Measurements from ENCODE around the gene SYT8. TPM values are rescaled to one million over a fixed set of nuclear protein-coding genes. Genes with fewer than 3 reads are reported as not detected.
"Not testable (repeated sequence)": the region's sequence is repeated elsewhere in the genome, so short reads cannot be mapped to it uniquely, and the experiment has no call there.

Gene SYT8
- total RNA-seq: 6.7 TPM

GRCh38 chr11:1834779-1835670 is at the start of gene SYT8:
TSS of gene SYT8 (plus strand) at chr11:1834990. CDS start at chr11:1835106, 116 bp downstream.
- DNase-seq: no peak

DNA sequence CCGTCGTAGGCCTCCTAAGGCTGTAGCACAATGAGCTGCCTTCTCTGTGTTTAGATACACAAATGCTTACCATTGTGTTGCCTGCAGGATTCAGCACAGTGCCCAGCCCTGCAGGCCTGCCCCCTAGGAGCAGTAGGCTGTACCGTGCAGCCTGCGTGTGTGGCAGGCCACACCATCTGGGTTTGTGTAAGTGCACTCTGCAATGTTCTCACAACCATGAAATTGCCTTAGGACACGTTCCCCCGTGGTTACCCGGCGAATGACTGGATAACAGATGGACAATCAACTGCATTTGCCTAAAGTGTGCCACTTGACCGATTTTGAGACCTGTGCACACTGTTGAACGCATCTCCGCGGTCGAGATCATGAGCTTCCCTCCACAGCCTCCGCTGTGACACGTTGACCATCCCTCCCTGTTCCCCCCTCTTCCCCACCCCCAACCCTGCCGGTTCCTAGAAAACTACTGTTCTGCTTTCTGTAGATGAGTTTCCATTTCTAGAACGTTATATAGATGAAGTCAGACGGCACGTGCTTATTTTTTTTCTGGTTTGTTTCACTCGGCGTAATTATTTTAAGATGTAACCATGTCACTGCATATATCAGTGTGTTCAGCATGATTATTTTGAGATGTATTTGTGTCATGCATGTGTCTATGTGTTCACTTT is 48.9 kb upstream of the SYT8 start:
- peak; percentile 64 for DNase-seq

GRCh38 chr11:1786466-1786865 is 48.3 kb upstream of the SYT8 start:
- no peak for DNase-seq

DNA sequence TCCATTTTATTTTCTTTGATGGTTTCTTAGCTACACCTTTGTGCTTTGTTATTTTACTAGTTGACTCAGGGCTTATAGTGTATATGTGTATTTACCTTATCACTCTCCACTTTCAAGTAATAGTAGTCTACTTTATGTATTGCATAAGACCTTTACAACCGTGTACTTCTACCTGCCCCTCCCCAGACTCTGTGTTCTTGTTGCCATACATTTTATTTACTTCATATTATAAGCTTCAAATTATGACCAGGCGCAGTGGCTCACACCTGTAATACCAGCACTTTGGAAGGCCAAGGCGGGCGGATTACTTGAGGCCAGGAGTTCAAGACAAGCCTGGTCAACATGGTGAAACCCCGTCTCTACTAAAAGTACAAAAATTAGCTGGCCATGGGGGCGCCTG is 42.9 kb upstream of the SYT8 start:
- no peak for DNase-seq

DNA sequence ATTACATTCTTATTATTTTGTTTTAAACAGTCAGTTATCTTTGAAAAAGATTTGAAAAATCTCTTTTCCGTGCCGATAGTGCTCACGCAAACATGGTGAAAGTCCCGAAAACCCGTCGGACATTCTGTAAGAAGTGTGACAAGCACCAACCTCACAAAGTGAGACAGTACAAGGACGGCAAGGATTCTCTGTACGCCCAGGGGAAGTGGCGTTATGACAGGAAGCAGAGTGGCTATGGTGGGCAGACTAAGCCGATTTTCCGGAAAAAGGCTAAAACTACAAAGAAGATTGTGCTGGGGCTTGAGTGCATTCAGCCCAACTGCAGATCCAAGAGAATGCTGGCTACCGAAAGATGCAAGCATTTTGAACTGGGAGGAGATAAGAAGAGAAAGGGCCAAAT is 42.3 kb upstream of the SYT8 start:
- DNase-seq: no peak

DNA sequence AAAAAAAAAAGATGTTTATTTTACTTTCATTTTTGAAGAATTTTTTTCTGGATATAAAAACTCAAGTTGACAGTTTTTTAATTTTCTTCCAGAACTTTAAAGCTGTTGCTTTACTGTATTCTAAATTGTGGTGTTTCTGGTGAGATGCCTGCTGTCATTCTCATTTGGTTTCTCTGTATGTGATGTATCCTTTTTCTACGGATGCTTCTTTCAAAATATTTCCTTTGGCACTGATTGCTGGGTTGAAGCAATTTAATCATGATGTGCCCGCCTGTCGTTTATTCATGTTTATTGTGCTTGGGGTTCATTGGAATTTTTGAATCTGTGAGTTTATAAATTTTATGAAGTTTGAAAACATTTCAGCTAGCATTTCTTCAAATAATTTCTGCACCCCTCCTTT is 41.7 kb upstream of the SYT8 start:
- DNase-seq: no peak

DNA sequence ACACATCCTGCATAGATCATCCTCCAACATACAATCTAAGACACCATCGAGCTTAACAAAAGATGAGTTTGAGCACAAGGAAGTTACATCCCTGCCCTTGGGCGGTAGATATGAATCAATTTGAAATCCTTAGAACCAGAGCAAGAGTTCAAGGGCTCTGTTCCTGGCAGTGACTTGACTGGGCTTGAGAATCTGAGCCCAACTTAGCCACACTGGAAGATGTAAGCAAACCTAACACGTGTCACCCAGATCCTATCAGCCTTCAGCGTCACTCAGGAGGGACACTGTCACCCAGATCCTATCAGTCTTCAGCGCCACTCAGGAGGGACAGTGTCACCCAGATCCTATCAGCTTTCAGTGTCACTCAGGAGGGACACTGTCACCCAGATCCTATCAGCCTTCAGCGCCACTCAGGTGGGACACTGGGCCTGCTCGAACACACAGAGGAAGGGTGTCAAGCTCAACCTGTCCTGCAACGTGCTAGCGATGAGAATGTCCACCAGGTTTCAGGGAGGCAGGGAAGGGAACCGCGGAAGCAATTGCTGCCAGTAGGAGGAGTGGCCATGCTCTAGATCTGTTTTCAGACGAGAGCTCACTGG is 38.3 kb upstream of the SYT8 start:
- DNase-seq: no peak

GRCh38 chr11:1797391-1798125 is 37.2 kb upstream of the SYT8 start:
- no peak for DNase-seq

GRCh38 chr11:1803246-1803645 is 31.5 kb upstream of the SYT8 start:
- no peak for DNase-seq

DNA sequence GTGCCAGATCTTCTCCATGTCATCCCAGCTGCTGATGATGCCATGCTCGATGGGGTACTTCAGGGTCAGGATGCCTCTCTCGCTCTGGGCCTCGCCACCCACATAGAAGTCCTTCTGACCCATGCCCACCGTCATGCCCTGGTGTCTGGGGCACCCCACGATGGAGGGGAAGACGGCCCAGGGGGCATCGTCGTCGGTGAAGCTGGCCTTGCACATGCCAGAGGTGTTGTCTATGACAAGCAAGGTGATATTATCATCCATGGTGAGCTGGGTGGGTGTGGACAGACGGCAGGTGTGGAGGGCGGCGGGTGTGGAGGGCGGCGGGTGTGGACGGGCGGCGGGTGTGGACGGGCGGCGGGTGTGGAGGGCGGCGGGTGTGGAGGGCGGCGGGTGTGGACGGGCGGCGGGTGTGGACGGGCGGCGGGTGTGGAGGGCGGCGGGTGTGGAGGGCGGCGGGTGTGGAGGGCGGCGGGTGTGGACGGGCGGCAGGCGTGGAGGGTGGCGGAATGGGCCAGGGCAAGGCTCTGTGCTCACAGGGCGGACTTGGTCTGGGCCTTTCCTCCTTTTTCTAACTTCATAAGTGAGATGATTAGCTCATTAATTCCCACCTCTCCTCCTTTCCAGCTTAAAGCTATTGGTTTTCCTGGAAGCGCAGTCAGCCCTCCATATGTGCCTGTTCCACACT is 30.8 kb upstream of the SYT8 start:
- DNase-seq: not testable (repeated sequence)

DNA sequence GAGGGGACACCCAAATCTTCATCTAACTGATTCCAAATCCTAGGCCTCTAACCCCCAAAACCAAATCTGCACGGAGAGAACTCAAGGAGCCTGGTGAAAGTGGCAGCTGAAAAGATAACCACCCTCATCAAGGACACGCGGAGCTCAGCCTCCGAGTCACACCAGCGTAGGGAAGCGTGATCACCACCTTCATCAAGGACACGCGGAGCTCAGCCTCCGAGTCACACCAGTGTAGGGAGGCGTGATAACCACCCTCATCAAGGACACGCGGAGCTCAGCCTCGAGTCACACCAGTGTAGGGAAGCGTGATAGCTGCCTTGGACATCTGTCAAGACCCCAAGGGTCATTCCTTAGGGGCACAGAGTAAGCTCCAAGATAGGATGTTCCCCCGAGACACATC is 29.3 kb upstream of the SYT8 start:
- no peak for DNase-seq

- no peak for DNase-seq
Measured at GRCh38 chr11:1807264-1807995, 27.4 kb upstream of the SYT8 start.

DNA sequence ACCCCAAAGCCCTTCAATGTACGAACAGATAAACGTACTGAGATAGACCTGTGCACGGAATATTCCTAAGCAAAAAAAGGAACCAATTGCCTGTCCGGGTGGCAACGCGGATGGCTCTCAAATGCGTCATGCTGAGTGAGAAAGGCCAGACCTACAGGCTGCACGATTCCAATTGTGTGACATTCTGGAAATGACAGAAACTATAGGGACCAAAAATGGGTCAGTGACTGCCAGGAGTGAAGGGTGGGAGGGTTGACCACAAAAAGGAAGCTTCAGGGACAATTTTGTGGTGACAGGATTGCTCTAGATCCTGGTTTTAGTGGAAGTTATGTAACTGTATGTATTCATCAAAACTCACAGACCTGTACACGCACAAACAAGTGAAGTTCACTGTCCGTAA is 24.0 kb upstream of the SYT8 start:
- DNase-seq: no peak

GRCh38 chr11:1812274-1812673 is 22.5 kb upstream of the SYT8 start:
- DNase-seq: no peak

GRCh38 chr11:1812801-1813200 is 22.0 kb upstream of the SYT8 start:
- DNase-seq: no peak

DNA sequence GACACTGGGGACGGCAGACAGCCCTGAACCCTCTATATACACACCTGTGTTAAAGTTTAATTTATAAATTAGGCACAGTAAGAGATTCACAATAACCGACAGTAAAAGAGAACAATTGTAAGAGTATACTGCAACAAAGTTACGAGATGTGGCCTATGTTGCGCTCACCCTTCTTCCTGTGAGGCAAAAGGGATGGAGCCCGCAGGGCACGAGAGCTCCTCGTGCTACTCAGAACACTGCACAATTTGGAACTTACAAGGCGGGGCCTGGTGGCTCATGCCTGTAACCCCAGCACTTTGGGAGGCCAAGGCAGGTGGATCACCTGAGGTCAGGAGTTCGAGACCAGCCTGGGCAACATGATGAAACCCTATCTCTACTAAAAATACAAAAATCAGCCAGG is 21.4 kb upstream of the SYT8 start:
- not testable (repeated sequence) for DNase-seq

DNA sequence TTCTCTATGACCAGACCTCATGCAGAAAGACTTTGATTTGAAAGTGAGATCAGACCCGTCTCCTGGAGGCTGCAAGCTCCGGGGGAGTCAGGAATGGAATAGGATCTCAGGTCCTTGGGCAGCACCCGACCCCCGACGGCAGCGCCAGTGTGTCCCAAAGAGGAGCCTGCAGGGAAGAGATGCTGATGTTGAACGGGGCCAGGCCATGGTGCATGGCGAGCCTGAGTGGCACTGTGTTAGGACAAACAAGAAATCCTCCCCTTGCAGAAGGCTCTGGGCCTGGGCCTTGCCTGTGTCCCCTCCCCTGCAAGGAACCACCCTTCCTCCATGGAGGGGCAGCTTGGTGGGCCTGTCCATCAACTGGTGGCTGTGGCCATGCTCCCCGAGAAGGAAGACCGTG is 20.1 kb upstream of the SYT8 start:
- no peak for DNase-seq

DNA sequence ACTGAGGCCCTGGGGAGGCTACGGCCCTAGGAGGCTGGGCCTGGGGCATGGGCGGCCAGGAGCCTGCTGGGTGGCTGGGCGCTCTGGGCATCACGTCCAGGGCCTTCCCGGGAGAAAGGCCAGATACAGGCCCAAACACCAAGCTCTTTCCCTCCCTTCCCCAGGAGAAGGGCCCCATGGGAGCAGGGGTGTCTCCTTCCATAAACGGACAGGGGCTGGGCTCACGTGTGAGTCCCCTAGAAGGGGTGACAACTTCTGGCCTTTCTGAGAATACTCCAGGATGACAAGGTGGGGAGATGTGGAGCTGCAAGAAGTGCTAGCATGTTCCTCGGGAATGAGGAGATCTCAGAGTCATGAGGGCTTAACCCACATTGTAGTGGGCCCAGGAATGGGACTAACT is 19.5 kb upstream of the SYT8 start:
- no peak for DNase-seq

- no peak for DNase-seq
Measured at GRCh38 chr11:1815751-1816150, 19.0 kb upstream of the SYT8 start.

GRCh38 chr11:1817000-1817399 is 17.8 kb upstream of the SYT8 start:
- DNase-seq: no peak

GRCh38 chr11:1817511-1817910 is 17.3 kb upstream of the SYT8 start:
- DNase-seq: no peak
